ENCODE measurements around the gene FAM151B.

FAM151B gene

DNA sequence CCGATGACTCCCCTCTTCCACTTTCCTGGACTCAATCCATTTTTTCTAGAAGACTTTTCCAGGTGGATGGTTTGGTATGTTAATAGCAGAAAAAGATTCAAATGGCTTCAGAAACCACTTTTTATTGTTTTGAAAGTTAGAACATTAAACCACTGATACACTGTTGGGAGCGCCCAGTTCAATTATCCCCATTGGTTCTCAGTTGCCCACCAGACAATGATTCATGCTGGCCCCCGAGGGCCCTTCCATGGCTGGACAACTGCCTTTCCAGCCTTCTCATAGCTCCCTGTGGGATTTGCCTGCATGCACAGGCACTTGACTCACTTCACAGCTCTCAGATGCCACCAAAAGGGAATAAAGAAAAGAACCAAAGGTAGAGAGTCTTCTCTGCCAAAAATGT lies 103.5 kb downstream of the FAM151B start:
- DNase-seq, result no peak

DNA sequence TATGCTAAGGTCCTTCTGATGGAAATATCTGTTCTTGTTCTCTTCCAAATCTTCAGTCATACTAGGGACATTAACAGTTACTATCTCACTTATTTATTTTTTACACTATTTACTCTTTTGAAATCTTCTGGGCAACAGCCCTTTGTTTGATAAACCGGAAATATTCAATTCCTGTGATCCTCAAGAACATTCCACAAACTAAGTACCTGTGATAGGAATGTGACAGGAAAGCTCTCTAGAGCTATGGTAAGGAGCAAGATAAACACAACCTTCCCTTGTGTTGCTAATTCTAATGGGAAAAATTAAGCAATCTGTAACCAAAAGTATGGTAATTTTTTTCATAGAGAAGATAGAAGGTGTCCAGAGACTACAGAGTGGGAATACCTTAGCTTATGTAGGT lies 104.2 kb downstream of the FAM151B start:
- DNase-seq, result no peak
